ENCODE results near the gene LYPD5. TPM values are rescaled to one million over a fixed set of nuclear protein-coding genes. Genes with fewer than 3 reads are reported as not detected.
"Not testable (repeated sequence)": the region's sequence is repeated elsewhere in the genome, so short reads cannot be mapped to it uniquely, and the experiment has no call there.

LYPD5 gene, protein sequence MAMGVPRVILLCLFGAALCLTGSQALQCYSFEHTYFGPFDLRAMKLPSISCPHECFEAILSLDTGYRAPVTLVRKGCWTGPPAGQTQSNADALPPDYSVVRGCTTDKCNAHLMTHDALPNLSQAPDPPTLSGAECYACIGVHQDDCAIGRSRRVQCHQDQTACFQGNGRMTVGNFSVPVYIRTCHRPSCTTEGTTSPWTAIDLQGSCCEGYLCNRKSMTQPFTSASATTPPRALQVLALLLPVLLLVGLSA
- total RNA-seq (2014; rRNA removed; shearing (Covaris generic)) = 0.89 and 2.9 TPM in 2 replicates

DNA sequence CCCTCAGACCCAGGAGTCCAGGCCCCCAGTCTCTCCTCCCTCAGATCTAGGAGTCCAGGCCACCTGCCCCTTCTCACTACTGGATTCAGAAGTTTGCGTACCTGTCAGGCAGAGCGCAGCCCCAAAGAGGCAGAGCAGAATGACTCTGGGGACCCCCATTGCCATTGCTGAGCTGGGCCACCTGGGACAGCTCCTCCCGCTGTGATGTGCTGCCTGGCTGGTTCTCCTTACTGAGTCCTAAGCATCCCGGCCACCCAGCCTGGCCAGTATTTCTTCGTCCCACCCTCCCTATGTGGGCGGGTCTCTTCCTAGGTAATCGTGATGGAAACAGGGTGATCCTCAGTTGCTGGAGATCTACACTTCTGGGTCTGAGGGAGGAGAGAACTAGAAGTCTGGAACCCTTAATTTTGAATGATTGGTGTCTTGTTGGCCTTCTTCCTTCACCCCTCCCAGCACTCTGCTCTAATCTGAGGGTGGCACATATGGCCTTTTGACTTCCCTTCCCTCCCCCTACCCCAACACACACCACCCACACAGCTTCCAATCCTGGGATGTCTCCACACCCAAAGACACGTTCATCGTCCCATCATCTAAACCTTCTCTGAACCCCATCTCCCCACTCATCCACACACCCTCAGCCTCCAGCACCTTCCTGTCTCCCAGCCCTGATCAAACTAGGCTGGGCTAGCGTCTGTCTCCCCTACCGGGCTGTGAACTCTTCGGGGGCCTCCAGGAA is at the start of gene LYPD5:
Gene LYPD5 (minus strand): TSS at position 232 of the 736 bp plus-strand sequence. CDS start 67 bp downstream, at position 165.
- DNase-seq (ENCODE audit: low read depth) = no peak

DNA sequence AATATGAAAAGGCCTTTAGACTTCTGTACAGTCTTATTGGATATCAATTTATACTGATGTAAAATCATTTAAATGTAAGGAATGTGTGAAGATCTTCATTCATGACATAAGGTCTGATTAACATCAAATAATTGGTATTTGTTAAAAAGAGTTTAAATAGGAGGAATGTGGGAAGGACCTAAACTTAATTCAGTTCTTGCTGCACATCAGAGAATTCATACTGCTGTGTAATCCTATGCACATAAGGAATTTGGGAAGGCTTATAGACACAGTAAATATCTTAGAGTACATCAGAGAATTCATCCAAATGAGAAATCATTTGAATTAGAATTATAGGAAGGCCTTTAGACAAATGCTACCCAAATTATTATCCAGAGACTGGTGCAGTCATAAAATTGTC is 46.6 kb upstream of the LYPD5 start:
- no peak for DNase-seq (ENCODE audit: low read depth)

DNA sequence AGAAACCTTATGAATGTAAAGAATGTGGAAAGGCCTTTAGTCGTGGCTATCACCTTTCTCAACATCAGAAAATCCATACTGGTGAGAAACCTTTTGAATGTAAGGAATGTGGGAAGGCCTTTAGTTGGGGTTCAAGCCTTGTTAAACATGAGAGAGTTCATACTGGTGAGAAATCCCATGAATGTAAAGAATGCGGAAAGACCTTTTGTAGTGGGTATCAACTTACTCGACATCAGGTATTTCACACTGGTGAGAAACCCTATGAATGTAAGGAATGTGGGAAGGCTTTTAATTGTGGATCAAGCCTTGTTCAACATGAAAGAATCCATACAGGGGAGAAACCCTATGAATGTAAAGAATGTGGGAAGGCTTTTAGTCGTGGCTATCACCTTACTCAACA is 45.6 kb upstream of the LYPD5 start:
- no peak for DNase-seq (ENCODE audit: low read depth)

DNA sequence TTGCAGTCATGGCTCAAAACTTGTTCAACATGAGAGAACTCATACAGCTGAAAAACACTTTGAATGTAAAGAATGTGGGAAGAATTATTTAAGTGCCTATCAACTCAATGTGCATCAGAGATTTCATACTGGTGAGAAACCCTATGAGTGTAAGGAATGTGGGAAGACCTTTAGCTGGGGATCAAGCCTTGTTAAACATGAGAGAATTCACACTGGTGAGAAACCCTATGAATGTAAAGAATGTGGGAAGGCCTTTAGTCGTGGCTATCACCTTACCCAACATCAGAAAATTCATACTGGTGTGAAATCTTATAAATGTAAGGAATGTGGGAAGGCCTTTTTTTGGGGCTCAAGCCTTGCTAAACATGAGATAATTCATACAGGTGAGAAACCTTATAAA is 45.0 kb upstream of the LYPD5 start:
- no peak for DNase-seq (ENCODE audit: low read depth)

DNA sequence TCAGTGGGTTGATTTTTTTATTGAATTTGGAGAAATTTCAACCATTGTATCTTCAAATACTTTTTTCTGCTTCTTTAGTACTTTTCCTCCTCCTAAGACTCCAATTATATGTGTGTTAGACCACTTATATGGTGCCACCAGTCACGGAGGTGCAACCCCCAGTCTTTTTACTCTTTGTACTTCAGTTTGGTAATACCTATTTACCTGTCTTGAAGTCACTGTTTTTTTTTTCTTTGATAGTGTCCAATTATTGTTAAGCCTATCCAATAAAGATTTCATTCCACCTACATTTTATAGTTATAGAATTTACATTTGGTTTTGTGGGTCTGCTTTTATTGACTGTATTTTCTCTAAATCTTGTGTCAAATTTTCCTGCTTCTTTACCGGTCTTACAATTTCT is 39.8 kb upstream of the LYPD5 start:
- DNase-seq (ENCODE audit: low read depth) = no peak

DNA sequence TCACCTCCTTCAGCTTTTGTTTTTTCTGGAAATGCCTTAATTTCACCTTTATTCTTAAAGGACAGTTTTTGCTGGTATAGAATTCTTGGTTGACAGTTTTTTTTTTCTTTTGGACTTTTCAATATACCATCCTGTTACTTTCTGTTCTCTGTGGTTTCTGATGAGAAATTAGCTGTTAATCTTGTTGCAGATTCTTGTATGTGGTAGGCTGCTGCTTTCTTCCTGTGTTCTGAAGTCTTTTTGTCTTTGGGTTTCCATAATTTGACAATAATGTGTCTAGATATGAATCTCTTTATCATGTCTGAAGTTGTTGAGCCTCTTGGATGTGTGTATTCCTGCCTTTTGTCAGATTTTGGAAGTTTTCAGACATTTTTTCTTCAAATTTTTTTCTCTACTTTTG is 36.9 kb upstream of the LYPD5 start:
- DNase-seq (ENCODE audit: low read depth) = no peak

DNA sequence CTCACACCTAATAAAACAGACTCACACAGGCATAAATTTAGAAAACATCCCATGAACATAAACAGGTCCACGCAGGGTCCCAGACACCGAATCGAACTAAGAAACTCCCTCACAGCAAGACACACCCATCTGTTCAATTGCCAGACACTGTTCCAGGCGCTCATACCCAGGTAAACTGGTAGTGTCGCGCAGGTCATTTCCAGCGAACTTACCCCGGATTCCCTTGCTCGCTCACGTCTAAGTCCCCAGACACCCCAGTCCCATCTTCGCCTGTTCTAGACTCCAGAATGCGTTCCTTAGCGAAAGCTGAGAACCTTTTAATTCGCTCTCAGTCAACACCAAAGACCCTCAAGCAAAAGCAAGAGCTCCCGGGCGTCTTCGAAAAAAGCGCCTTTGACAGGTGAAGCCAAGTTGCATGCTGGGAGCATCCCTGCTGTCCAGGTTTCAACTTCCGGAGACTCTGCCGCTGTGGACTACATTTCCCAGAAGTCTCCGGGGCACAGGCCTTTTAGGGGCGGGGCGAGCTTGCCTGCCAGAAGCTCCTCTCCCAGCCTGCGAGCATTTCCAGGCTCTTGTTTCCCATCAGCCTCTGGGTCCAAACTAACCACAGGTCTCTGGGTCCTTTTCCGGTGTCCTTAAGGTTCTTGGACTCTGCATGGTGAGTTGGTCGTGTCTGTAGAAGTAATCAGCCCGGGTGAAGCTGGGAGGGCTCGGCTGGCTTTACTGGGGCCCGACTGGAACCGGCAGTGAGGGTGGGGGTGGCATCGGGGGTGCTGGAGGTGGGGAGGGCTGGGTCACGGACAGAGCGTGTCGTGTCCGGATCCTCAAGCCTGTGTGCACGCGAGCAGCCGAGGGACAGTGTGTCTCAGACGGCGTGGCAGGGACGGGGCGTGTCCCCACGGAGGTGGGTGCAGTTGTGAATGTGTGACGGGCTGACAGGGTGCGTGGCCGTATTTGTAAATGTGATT is 24.8 kb upstream of the LYPD5 start, which contains the start of gene ZNF283:
Gene ZNF283 (plus strand): TSS at position 535 of the 968 bp plus-strand sequence. CDS start 6,184 bp downstream, outside the sequence.
- DNase-seq (ENCODE audit: low read depth) = peak; percentile 92

DNA sequence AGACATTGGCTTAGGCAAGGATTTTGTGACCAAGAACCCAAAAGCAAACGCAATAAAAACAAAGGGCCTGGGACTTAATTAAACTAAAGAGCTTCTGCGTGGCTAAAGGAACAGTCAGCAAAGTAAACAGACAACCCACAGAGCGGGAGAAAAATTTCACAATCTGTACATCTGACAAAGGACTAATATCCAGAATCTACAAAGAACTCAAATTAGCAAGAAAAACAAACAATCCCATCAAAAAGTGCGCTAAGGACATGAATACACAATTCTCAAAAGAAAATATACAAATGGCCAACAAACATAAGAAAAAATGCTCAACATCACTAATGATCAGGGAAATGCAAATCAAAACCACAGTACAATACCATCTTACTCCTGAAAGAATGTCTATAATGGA is 22.3 kb upstream of the LYPD5 start:
- DNase-seq (ENCODE audit: low read depth) = not testable (repeated sequence)

DNA sequence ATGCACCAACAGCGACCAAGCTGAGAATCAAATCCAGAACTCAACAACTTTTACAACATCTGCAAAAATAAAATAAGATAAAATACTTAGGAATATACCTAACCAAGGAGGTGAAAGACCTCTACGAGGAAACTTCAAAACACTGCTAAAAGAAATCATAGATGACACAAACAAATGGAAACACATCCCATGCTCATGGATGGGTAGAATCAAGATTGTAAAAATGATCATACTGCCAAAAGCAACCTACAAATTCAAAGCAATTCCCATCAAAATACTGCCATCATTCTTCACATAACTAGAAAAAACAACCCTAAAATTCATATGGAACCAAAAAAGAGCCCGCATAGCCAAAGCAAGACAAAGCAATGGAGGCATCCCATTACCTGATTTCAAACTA is 21.6 kb upstream of the LYPD5 start:
- DNase-seq (ENCODE audit: low read depth) = not testable (repeated sequence)

DNA sequence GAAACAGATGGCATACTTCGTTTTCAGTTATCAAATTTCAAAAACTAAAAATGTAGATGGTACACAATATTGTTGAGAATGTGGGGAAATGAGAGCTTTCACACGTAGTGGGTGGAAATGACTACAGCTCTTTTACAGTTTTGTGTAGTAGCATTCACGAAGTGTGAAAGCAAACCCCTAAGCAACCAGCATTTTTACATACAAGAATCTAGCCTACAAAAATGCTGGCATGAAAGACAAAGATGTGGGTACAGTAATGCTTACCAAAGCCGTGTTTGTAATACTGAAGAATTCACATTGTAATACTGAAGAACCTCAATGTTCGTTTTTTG is 18.6 kb upstream of the LYPD5 start:
- no peak for DNase-seq (ENCODE audit: low read depth)

DNA sequence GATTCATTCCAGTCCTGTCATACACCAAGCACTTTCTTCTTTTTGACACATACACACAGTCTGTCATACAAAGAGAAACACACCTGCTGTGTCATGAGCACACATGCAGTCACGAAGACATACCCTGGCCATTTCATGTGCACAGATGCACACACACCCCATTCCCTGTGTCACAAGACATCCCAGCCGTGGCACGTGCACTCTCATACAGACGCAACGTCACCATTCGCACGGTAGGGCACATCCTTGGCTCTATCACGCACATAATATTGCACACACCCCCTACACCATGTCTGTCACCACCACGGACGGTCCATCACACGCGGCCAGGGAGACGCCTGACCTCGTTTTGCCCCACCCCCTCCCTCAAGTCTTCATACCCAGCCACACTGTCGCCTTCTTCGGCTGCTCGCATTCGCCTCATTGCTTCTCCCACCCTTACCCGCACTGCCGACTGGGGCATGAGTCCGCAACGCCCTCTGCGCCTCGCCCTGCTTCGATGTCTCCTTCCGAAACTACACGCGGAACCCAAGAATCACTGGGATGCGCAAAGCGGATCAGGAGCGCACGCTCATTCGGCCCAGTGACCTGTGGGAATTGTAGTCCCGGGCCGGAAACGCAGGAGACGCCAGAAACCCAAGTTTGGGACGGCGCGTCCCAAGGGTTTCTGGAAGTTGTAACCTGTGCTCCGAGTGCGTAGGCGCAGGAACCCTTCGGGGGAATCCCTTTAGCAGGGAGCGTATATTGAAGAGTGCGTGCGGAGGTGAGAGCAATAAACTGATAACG is 18.0 kb upstream of the LYPD5 start:
- DNase-seq (ENCODE audit: low read depth) = peak; percentile 72

DNA sequence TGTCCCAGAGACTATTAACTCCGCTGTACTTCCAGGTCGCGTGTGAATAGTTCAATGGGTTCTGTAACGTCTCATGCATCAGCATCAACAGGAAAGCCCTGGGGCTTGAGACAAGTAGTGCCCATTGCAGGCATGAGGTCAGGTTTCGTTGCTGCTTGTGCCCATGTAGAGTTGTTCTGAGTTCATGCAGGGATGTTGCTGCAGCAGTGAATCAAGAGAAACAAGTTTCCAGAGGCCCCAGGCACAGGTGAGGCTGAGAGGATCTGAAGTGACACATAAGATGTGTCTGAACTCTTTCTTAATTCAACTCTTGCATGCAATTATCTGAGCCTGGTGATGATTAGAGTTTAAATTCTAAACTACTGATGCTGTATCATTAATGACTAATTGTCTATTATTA is 16.3 kb upstream of the LYPD5 start:
- no peak for DNase-seq (ENCODE audit: low read depth)

DNA sequence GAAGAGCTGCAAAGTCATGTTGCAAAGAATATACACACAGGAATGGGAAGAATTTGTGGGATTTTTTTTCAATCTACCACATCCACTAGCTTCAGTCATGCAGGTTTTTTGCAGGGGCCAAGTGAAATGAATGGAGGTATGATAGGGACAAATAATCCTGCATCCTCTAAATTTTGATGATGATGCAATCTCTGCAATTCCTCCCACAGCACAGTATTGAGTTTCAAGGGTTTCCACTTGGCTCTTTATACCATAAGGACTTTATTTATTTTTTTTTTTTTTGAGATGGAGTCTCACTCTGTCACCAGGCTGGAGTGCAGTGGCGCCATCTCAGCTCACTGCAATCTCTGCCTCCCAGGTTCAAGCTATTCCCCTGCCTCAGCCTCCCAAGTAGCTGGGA is 15.2 kb upstream of the LYPD5 start:
- DNase-seq (ENCODE audit: low read depth) = not testable (repeated sequence)

DNA sequence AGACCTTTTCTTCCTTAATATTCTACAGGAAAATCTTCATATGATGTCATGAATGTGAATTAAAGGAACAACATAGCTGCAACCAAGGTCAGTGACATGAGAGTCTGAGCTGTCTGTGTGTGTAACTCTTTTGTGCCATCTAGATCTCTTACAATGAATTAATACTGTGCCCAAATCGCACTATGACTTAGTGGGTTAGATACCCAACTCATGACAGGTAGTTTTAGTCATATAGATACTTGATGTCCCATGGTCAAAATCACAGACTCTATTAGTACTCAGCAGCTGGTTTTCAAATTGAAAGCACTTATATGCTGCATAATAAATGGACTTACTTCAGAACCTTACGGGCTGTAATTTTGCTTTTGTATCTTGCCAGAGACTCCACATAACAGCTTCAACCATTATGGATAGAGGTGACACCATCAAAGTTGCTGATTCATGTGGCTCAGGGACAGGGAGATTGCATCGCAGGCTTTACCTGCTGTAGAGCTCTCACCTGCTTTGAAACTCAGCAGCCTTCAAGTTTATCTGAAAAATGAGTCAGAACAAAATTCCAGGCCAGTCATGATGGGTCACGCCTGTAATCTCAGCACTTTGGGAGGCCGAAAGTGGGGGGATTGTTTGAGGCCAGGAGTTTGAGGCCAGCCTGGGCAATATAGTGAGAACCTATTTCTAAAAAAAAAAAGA is 12.6 kb upstream of the LYPD5 start:
- no peak for DNase-seq (ENCODE audit: low read depth)

DNA sequence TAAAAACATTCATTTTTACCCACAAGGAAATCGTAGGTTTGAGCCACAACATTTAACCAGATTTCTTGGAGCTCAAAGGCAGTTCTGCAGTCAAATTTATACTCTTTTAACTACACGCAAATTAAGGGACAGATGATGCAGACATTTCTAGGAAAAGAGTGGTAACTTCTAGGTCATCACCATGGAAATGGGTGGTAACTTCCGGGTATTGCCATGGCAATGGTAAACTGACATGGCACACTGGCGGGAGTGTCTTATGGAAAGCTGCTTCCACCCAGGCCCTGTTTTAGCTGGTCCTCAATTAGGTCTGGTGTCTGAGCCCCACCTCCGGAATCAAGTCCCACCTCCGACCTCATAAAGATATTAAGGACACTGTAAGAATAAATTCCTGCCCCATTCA is 10.4 kb upstream of the LYPD5 start:
- no peak for DNase-seq (ENCODE audit: low read depth)

DNA sequence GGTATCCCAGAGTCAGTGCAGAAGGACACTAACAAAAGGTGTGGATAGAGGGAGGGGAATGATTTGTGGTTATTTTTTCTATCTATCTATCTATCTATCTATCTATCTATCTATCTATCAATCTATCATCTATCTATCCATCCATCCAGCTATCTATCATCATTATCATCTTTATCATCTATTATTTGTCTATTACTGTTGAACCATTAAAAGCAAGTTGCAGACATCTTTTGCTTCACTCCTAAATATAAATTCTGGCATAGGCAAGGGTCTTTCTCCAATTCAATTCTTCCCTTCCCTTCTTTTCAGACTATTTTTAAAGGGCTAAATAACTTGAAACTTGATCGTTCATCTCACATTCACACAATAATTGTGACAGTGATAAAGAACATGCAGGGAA is 10.0 kb upstream of the LYPD5 start:
- no peak for DNase-seq (ENCODE audit: low read depth)

DNA sequence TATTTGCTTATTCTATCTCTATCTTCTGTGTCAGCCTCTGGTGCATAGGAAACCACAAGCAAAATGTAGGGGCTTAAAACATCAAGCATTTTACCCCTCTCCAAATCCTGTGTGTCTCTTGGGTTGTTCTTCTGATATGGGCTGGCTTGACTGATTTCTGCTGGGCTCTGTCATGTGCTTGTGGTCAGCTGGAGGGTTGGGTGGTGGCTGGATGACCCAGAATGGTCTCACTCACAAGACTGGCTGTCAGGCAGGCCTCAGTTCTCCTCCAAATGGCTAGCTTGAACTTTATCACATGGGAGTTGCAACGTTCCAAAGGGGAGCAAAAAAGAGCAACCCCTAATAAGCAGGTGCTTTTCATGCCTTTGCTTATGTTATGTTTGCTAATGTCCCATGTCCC is 9.6 kb upstream of the LYPD5 start:
- DNase-seq (ENCODE audit: low read depth) = no peak

DNA sequence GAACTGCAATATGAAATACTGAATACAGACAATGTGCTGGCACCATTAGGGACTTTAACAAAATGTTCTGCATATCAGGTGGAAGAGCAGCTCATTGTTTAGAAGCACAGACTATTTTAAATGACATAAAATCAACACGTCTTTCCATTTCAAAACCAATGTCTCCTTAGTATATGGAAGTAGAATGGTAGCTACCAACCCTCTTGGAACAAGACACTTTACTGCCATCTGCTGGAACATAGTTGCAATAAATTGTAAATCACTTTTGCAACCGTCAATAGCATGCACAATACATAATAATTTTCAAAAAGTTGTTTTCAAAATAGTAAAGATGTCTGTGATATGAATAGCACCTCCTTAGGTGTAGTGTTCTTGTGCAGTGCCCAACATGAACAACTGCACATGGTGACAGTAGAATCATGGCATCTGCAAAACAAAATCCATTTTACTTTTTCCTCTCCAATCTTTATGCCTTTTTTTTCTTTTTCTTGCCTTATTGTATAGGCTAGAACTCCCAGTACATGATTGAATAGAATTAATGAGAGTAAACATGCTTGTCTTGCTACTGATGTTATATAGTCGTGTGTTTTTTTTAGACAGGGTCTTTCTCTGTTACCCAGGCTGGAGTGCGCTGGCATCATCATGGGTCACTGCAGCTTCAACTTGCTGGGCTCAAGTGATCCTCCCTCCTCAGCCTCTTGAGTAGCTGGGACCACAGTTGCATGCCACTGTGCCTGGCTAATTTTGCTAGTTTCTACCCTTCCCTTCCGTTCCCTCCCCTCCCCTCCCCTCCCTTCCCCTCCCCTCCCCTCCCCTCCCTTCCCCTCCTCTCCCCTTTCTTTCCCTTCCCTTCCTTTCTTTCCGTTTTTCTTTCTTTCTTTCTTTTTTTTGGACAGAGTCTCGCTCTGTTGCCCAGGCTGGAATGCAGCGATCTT is 7.8 kb upstream of the LYPD5 start:
- DNase-seq (ENCODE audit: low read depth) = peak; percentile 46

DNA sequence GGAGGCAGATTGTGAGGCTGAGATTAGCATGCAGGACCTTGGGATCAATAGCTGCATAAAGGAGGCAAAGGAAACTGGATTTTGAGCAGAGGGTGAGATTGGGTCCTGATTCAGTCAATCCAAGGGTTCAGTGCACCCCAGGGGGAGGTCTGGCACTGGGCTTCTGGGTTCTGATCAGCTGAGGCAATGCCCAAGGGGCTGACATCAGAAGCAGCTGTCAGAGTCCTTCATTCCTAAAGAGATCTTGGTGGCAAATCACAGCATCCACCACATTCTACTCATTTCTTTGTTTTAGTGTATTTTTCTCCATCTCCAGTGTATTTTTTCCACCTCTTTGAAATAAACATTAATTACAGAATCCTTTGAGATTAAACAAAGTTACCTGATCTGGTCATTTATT is 5.4 kb upstream of the LYPD5 start:
- no peak for DNase-seq (ENCODE audit: low read depth)

DNA sequence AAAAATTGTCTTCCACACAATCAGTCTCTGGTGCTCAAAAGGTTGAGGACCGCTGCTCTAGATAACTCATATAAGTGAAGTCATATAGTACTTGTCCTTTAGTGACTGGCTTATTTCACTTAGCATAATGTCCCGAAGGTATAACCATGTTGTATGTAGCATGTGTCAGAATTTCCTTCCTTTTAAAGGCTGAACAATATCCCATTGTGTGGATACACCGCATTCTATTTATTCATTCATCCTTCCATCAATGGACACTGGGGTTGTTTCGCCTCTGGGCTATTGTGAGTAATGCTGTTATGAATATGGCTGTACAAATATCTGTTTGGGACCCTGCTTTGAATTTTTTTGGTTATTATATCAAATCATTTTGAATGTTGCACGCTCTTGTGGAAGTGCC is 4.6 kb upstream of the LYPD5 start:
- DNase-seq (ENCODE audit: low read depth) = no peak
